Measurements from ENCODE around the gene PANK4. TPM values are rescaled to one million over a fixed set of nuclear protein-coding genes. Genes with fewer than 3 reads are reported as not detected.

The PANK4 gene
- total RNA-seq, 1 experiment from 2014 or later, result 20.5 TPM

DNA sequence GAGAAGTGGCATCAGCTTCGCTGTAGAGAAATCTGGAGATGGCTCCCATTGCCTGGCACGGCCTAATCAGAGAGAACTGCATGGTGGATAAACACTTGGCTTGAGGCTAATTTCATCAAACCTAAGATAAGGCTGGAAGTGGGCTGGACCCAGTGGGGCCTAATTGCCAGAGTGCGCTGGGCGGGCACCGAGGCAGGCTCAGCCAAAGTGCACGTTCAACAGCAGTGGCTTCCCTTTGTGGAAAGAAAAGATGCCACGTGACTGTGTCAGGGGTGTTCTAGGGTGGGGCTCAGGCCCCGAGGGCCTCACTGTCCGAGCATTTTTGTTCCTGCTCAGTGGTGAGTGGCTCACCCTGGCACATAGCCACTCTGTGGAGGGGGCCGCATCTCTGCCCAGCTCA lies 44.5 kb downstream of the PANK4 start:
- Histone ChIP-seq H3K9me2 (ENCODE audit: insufficient read depth) (no peaks in the 10 kb centered on the region), H3K4me1 (replicated peaks; ENCODE audit: insufficient read depth) (no peaks in the 10 kb centered on the region), H3K4me2 (no peak overlapping the region), H2AFZ (no peak overlapping the region), H4K20me1 (ENCODE audit: insufficient read depth) (no peaks in the 10 kb centered on the region), H3K79me2 (ENCODE audit: low read depth) (no peaks in the 10 kb centered on the region), H3K36me3 (ENCODE audit: low read depth) (no peaks in the 10 kb centered on the region), H3K4me3 (no peak overlapping the region), H3K27me3 (ENCODE audit: insufficient read depth, low read depth) (peaks cover 17% of the 10 kb centered on the region; the same call in 1 of the 2 replicates), H3K9me3 (ENCODE audit: insufficient read depth, low read depth) (no peaks in the 10 kb centered on the region), H3K27ac (no peak overlapping the region), H3F3A (ENCODE audit: insufficient read depth, low read depth) (no peaks in the 10 kb centered on the region)
- intact Hi-C loops (cut with micrococcal nuclease; ENCODE audit: unreplicated experiment), result no loop called here
- peak in 1 of 2 experiments; percentile 58 for DNase-seq
- TF ChIP-seq, protein P1, sequence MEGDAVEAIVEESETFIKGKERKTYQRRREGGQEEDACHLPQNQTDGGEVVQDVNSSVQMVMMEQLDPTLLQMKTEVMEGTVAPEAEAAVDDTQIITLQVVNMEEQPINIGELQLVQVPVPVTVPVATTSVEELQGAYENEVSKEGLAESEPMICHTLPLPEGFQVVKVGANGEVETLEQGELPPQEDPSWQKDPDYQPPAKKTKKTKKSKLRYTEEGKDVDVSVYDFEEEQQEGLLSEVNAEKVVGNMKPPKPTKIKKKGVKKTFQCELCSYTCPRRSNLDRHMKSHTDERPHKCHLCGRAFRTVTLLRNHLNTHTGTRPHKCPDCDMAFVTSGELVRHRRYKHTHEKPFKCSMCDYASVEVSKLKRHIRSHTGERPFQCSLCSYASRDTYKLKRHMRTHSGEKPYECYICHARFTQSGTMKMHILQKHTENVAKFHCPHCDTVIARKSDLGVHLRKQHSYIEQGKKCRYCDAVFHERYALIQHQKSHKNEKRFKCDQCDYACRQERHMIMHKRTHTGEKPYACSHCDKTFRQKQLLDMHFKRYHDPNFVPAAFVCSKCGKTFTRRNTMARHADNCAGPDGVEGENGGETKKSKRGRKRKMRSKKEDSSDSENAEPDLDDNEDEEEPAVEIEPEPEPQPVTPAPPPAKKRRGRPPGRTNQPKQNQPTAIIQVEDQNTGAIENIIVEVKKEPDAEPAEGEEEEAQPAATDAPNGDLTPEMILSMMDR (conservative IDR thresholded peaks at IDR 0.05), result no peak
- TF ChIP-seq EZH2 (IDR thresholded peaks at IDR 0.05; ENCODE audit: low read depth), result no peak
- ChIA-PET POLR2A (ENCODE audit: unreplicated experiment) (no interaction called here), CTCF (no interaction called here)
- no TSS peak for BruUV-seq (replicated peaks)

DNA sequence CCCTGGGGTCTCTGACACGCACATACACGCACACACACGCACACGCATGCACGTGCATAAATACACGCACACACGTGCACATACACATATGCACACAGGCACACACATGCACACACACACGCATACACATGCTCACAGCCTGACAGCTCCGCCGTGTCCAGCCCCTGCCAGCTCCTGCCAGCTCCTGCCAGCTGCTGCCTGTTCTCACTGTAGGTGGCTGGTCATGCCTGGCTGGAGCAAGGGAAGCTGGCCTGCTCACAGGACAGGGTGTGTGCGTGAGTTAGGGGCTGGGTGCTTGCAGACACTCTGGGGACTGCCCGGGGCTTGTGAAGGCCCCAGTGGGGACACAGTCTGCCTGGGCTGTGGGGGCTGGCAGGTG lies 45.4 kb downstream of the PANK4 start:
- Histone ChIP-seq H3F3A (ENCODE audit: insufficient read depth, low read depth) (no peaks in the 10 kb centered on the region), H3K4me3 (no peak overlapping the region), H3K79me2 (ENCODE audit: low read depth) (no peaks in the 10 kb centered on the region), H3K4me1 (replicated peaks; ENCODE audit: insufficient read depth) (no peaks in the 10 kb centered on the region), H3K9me2 (ENCODE audit: insufficient read depth) (no peaks in the 10 kb centered on the region), H3K27me3 (ENCODE audit: insufficient read depth, low read depth) (peaks cover 25% of the 10 kb centered on the region; the same call in 1 of the 2 replicates), H3K9me3 (ENCODE audit: insufficient read depth, low read depth) (no peaks in the 10 kb centered on the region), H3K36me3 (ENCODE audit: low read depth) (no peaks in the 10 kb centered on the region), H4K20me1 (ENCODE audit: insufficient read depth) (no peaks in the 10 kb centered on the region), H3K27ac (no peak overlapping the region), H2AFZ (no peak overlapping the region), H3K4me2 (no peak overlapping the region)
- intact Hi-C loops (cut with micrococcal nuclease; ENCODE audit: unreplicated experiment), result no loop called here
- no peak for DNase-seq
- no TSS peak for BruUV-seq (replicated peaks)
- ChIA-PET CTCF (no interaction called here), POLR2A (ENCODE audit: unreplicated experiment) (no interaction called here)
- no peak for TF ChIP-seq EZH2 (IDR thresholded peaks at IDR 0.05; ENCODE audit: low read depth)
- TF ChIP-seq, protein P1 (conservative IDR thresholded peaks at IDR 0.05), result no peak

DNA sequence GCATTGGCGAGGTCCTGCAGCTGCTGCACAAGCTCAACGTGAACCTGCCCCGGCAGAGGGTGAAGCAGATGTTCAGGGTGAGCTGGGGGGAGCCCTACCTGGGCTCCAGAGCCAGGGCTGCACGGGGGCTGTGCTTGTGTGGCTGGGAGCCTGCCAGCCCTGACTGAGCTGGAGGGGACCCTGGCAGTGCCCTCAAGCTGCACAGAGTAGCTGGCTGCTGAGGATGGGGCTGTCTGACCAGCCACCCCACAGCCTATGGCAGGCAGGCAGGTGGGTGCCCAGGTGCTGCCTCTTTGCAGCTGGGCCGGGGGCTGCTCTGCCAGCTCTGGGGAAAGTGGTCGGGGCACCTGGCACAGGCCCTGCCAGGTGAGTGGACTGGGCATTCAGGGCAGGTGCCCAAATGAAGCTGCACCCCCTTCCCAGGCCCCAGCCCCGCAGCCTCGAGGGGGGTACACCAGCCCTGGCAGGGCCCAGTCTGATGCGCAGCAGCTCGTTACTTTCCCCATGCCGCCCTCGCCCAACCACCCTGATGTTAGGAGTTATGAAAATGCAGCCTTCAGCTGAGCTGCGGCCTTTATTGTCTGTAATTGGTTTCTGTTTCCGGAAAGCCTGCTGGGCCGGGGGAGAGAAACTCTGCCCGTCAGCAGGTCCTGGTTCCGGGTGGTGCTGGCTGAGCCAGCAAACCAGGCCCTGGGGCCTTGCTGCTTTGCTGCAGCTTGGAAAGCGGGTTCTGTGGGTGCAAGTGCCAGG lies 46.0 kb downstream of the PANK4 start:
- Histone ChIP-seq H3K79me2 (ENCODE audit: low read depth) (no peaks in the 10 kb centered on the region), H3K4me3 (no peak overlapping the region), H3K27ac (no peak overlapping the region), H2AFZ (no peak overlapping the region), H3F3A (ENCODE audit: insufficient read depth, low read depth) (no peaks in the 10 kb centered on the region), H4K20me1 (ENCODE audit: insufficient read depth) (no peaks in the 10 kb centered on the region), H3K4me1 (replicated peaks; ENCODE audit: insufficient read depth) (no peaks in the 10 kb centered on the region), H3K9me2 (ENCODE audit: insufficient read depth) (no peaks in the 10 kb centered on the region), H3K9me3 (ENCODE audit: insufficient read depth, low read depth) (no peaks in the 10 kb centered on the region), H3K4me2 (no peak overlapping the region), H3K36me3 (ENCODE audit: low read depth) (no peaks in the 10 kb centered on the region), H3K27me3 (ENCODE audit: insufficient read depth, low read depth) (peaks cover 30% of the 10 kb centered on the region; the same call in 1 of the 2 replicates)
- ChIA-PET POLR2A (ENCODE audit: unreplicated experiment) (interaction anchor here (0.6 kb wide), 1 partner anchor 281 kb away, joined by 4 read pairs; no protein-coding TSS in a partner anchor), CTCF (no interaction called here)
- no TSS peak for BruUV-seq (replicated peaks)
- no peak for DNase-seq
- TF ChIP-seq, protein P1 (conservative IDR thresholded peaks at IDR 0.05), result no peak
- TF ChIP-seq EZH2 (IDR thresholded peaks at IDR 0.05; ENCODE audit: low read depth), result no peak
- intact Hi-C loops (cut with micrococcal nuclease; ENCODE audit: unreplicated experiment), result no loop called here
